GM19193 (cell line): ENCODE data around the gene MSX1.
A peak's percentile ranks its signal among the peaks of the same experiment; 100 is the strongest.

Source experiments
- POLR2A ChIP-seq: IDR thresholded peaks from 4 replicates; pipeline ENCODE4 v1.6.1; 2011; ENCODE audit not compliant: insufficient read depth, insufficient read length; ENCODE audit errors: extremely low read depth

Gene MSX1

GRCh38 chr4:4859325-4859798 is at the start of gene MSX1:
Gene MSX1, plus strand, starts transcription at chr4:4859665. Its CDS starts 235 bp downstream, at chr4:4859900.
- peak; percentile 94 for TF ChIP-seq POLR2A

GRCh38 chr4:4810092-4810774 is 49.2 kb upstream of the MSX1 start:
- TF ChIP-seq POLR2A, result no peak

- no peak for TF ChIP-seq POLR2A
These were observed 48.7 kb upstream of the MSX1 start for GRCh38 chr4:4810778-4811177.

DNA sequence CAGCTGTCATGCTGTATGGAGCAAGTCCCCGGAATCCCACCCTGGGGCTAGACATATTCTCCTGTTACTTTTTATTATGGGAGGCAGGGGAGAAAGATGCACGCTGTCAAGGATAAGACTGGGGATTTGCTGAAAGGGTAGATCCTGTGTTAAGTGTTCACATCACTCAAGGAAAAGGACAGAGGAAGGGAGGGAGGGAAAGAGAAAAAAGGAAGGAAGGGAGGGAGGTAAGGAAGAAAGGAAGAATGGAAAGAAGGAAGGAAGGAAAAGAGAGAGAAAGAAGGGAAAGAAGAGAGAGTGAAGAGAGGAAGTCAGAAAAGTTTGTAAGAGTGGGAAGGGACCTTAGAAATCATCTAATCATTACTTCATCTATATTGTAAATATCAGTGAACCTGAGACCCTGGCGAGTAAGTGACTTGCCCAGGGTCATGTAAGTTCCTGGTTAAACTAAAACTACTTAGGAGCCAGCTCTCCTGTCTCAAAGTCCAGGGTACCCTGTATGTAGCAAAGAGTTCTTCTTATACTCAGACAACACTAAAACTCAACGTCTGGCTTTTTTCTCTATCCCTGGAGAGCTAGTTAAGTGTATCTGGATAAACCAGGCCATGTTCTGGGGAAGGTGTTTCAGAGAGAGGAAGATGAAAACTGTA is 47.2 kb upstream of the MSX1 start:
- no peak for TF ChIP-seq POLR2A

DNA sequence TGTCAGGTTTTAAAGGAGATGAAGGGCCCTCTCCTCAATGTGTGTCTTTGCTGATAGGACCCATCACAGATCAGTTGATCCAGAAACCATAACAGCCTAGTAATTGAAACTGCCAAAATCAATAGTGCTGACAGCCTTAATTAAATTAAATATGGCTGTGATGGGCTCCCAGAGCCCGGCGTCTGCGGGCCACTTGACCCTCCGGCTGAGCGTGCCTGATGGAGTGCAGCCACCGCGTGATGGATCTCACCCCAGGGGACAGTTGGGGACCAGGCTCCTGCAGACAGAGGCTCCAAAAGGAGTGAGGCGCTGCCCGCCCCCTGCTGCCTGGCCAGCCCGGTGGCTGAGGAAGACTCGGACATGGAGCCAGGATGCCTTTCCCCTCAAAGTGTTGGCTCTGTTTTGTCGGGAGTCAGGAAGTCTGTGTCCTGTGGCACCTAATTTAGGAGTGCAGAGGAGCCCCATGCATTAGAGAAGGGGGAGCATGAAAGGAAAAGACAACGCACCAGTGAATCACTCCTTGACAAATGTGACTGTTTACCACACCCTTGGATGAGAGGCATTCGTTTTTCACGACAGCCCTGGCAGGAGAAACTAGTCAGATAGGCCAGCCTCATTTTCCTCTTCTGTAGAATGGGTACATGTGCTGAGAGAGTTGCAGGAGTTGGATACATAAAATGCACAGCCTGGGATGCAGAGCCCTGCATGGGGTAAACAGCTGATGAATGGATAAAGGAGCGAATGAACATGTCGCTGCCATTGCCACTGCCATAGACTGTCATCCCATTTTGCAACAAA is 40.9 kb upstream of the MSX1 start:
- no peak for TF ChIP-seq POLR2A

- TF ChIP-seq POLR2A, result no peak
These were observed 40.3 kb upstream of the MSX1 start for GRCh38 chr4:4819213-4819606.

DNA sequence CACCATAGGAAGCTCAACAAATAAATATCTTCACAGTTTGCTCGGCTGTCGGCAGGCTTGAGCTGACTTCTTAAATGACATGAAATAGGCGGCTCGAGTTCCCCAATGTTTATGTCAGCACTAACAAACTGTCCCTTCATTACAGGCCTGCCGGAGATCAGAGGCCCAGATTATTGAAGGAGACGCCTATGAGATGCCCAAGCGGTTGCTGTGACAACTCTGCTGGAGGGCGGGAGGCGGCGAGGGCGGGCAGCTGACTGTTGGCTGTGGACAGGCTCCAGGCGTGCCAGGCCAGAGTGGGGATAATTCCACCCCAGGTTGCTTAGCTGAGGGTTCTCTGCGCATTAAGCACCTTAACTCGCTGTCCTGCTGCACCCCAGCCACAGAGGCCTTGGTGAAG is 39.2 kb upstream of the MSX1 start:
- TF ChIP-seq POLR2A, result no peak

DNA sequence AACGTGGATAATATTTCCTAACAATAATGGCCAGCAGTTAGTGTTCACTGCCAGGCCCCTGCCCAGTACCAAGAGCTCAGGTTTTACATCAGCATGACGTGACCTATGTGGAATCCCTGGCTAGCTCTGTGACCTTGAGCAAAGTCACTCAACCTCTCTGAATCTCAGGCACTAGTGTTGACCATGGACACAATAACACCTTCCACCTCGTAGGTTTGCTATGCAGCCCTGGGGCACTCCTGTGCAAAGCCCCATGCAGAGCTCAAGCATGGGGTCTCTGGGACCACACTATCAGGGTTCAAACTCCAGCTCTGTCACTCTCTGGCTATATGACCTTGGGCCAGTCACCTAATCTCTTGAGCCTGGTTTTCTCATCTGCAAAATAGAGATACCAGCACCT is 38.7 kb upstream of the MSX1 start:
- TF ChIP-seq POLR2A, result no peak

- TF ChIP-seq POLR2A, result no peak
These were observed 37.9 kb upstream of the MSX1 start for GRCh38 chr4:4821577-4821976.

GRCh38 chr4:4823621-4824162 is 35.8 kb upstream of the MSX1 start:
- TF ChIP-seq POLR2A, result no peak

DNA sequence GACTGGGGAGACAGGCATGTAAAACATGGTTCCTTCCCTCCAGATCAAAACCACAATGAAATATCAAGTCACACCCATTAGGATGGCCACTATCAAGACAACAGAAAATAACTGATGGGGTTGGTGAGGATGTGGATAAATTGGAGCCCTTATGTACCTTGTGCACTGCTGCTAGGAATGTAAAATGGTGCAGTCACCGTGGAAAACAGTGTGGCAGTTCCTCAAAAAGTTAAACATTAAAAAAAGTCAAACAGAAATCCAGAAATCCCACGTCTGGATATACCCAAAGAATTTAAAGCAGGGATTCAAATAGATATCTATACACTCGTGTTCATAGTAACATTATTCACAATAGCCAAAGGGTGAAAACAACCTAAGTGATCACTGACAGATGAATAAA is 35.2 kb upstream of the MSX1 start:
- TF ChIP-seq POLR2A, result no peak

DNA sequence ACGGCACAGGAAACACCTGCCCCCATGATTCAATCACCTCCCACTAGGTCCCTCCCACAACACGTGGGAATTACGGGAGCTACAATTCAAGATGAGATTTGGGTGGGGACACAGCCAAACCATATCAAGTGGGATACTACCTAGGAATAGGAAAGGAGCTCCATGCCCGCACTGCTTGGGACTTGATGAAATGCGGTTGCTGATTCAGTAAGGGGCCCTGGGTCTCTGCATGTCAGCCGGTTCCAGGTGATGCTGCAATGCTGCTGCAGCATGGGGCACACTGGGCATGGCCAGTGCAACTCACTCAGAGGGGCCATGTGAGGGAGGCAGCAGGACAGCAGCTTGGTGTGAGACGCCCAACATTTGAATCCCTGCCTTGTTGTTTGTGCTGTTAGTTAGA is 34.0 kb upstream of the MSX1 start:
- no peak for TF ChIP-seq POLR2A

DNA sequence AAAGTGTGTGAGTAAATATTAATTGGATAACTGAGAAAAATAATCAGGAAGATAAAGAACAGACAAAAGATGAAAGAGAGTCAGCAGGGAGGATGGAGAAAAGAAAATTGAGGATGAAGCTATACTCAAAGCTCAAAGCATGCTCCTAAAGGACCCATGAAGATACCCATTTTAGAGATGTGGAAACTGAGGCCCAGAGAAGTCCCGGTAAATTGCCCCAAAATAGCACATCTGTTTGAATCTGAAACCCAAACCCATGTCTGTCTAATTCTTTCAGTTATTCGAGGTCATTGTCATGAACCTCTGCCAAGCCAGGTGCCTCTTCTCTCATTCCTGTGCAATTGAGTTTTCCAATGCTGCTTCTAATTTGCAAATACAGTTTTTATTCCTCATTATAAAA is 29.6 kb upstream of the MSX1 start:
- TF ChIP-seq POLR2A, result no peak

- TF ChIP-seq POLR2A, result no peak
These were observed 28.2 kb upstream of the MSX1 start for GRCh38 chr4:4831266-4831665.

GRCh38 chr4:4831825-4832224 is 27.6 kb upstream of the MSX1 start:
- no peak for TF ChIP-seq POLR2A
